OCI-LY3 (cell line): ENCODE results near the gene MUC13.

Experiments
- CTCF ChIP-seq: fragments of 200-600, 300-600 bp; sonication (generic); IDR thresholded peaks from 2 replicates; pipeline ENCODE4 v1.5.1; 2014; ENCODE audit warnings: antibody characterized with exemption, low read length, low read depth
- EZH2phosphoT487 ChIP-seq: fragments of 200-600 bp; shearing (Covaris generic); IDR thresholded peaks from 2 replicates; pipeline ENCODE4 v1.6.1; 2018; ENCODE audit warnings: antibody characterized with exemption, mixed run types, low read depth

GRCh38 chr3:124920718-124921117 is 13.8 kb downstream of the MUC13 start:
- TF ChIP-seq CTCF (no peak), EZH2phosphoT487 (no peak)
